ENCODE data around the gene SNRPA1.
"Not testable (repeated sequence)": the region's sequence is repeated elsewhere in the genome, so short reads cannot be mapped to it uniquely, and the experiment has no call there.

The SNRPA1 gene

GRCh38 chr15:101288905-101289513 lies 6.0 kb downstream of the SNRPA1 start:
- no peak for DNase-seq

- DNase-seq, result not testable (repeated sequence)
These were observed 7.7 kb downstream of the SNRPA1 start for GRCh38 chr15:101287342-101287741.

- DNase-seq, result no peak
These were observed 8.5 kb downstream of the SNRPA1 start for GRCh38 chr15:101286471-101287114.

GRCh38 chr15:101283931-101284330 lies 11.1 kb downstream of the SNRPA1 start:
- no peak for DNase-seq

- no peak for DNase-seq
These were observed 15.0 kb downstream of the SNRPA1 start for GRCh38 chr15:101280007-101280406.

- DNase-seq, result no peak
These were observed 17.0 kb downstream of the SNRPA1 start for GRCh38 chr15:101277943-101278564.

- DNase-seq, result peak; percentile 83
These were observed 17.8 kb downstream of the SNRPA1 start, which contains the start of gene SELENOS for GRCh38 chr15:101277038-101277822. Gene SELENOS, minus strand, starts transcription at chr15:101277485. Its CDS starts 68 bp downstream, at chr15:101277417.

- no peak for DNase-seq
These were observed 18.5 kb downstream of the SNRPA1 start for GRCh38 chr15:101276501-101277037.

GRCh38 chr15:101275018-101275417 lies 20.0 kb downstream of the SNRPA1 start:
- no peak for DNase-seq

GRCh38 chr15:101273534-101273933 lies 21.5 kb downstream of the SNRPA1 start:
- no peak for DNase-seq

- no peak for DNase-seq
These were observed 22.5 kb downstream of the SNRPA1 start for GRCh38 chr15:101272584-101272983.

- DNase-seq, result no peak
These were observed 25.4 kb downstream of the SNRPA1 start for GRCh38 chr15:101269479-101270223.

- DNase-seq, result no peak
These were observed 27.5 kb downstream of the SNRPA1 start for GRCh38 chr15:101267320-101268104.

- no peak for DNase-seq
These were observed 28.3 kb downstream of the SNRPA1 start for GRCh38 chr15:101266787-101267186.

- DNase-seq, result no peak
These were observed 29.0 kb downstream of the SNRPA1 start for GRCh38 chr15:101266034-101266433.

- DNase-seq, result no peak
These were observed 30.0 kb downstream of the SNRPA1 start for GRCh38 chr15:101264911-101265641.

GRCh38 chr15:101264011-101264410 lies 31.0 kb downstream of the SNRPA1 start:
- no peak for DNase-seq

- no peak for DNase-seq
These were observed 32.5 kb downstream of the SNRPA1 start for GRCh38 chr15:101262551-101262950.

- DNase-seq, result peak; percentile 53
These were observed 36.6 kb downstream of the SNRPA1 start for GRCh38 chr15:101258238-101259144.

- DNase-seq, result no peak
These were observed 38.3 kb downstream of the SNRPA1 start for GRCh38 chr15:101256757-101257156.

All from activated CD4-positive, alpha-beta T cell treated with anti-CD3 and anti-CD28 coated beads, Interleukin-2, amount 50 U/mL, for 1 hour (primary cell).